SU-DHL-6 (cell line): Measurements from ENCODE around the gene TMEM138.

ENCODE experiments used
- CTCF ChIP-seq: fragments of 200-600 bp; sonication (generic); IDR thresholded peaks from one replicate; pipeline ENCODE4 v1.5.1; 2017; ENCODE audit warnings: antibody characterized with exemption, mild to moderate bottlenecking, low read length, moderate library complexity; ENCODE audit not compliant: insufficient read depth, poor library complexity, severe bottlenecking
- EZH2phosphoT487 ChIP-seq: fragments of 200-600 bp; sonication (generic), shearing (Covaris generic); conservative IDR thresholded peaks from 2 replicates; pipeline ENCODE4 v1.6.1; 2018; ENCODE audit warnings: mild to moderate bottlenecking, antibody characterized with exemption, low read length, moderate library complexity, mixed read lengths

- no peak for TF ChIP-seq CTCF
- TF ChIP-seq EZH2phosphoT487: no peak
These were observed 2.0 kb downstream of the TMEM138 start for GRCh38 chr11:61364012-61364675.
